HEK293 (cell line): ENCODE results near the gene VGLL4.

Source experiments
- SETDB1 ChIP-seq: IDR thresholded peaks from one replicate; pipeline ENCODE4 v1.6.1; 2017; ENCODE audit warnings: mild to moderate bottlenecking, low read length, moderate library complexity, mixed read lengths; ENCODE audit not compliant: insufficient read length
- ZNF610 ChIP-seq: fragments of 450-650 bp; formaldehyde crosslinking; IDR thresholded peaks from 2 replicates; pipeline ENCODE4 v1.5.1; 2016; ENCODE audit warnings: missing biosample characterization, missing genetic modification characterization, borderline replicate concordance
- TF ChIP-seq, protein P1 (sequence below): fragments of 450-650 bp; formaldehyde crosslinking; IDR thresholded peaks from 2 replicates; pipeline ENCODE4 v1.5.1; 2016; ENCODE audit warnings: missing biosample characterization, missing genetic modification characterization

DNA sequence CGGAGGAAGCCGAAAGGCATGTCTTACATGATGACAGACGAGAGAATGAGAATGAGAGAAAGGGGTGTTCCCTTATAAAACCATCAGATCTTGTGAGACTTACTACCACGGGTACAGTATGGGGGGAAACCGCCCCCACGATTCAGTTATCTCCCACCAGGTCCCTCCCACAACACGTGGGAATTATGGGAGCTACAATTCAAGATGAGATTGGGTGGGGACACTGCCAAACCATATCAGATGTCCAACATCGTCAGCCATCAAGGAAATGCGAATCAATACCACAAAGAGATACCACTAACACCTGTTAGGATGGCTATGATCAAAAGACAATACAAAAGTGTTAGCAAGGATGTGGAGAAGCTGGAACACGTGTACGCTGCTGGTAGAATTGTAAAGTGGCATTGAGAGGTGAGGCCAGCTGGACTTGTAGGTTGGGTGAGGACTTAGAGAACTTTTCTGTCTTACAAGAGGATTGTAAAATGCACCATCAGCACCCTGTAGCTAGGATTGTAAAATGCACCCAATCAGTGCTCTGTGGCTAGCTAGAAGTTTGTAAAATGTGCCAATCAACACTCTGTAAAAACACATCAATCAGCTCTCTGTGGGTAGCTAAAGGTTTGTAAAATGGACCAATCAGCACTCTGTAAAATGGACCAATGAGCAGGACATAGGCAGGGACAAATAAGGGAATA, 37.5 kb downstream of the VGLL4 start:
- TF ChIP-seq, protein P1, sequence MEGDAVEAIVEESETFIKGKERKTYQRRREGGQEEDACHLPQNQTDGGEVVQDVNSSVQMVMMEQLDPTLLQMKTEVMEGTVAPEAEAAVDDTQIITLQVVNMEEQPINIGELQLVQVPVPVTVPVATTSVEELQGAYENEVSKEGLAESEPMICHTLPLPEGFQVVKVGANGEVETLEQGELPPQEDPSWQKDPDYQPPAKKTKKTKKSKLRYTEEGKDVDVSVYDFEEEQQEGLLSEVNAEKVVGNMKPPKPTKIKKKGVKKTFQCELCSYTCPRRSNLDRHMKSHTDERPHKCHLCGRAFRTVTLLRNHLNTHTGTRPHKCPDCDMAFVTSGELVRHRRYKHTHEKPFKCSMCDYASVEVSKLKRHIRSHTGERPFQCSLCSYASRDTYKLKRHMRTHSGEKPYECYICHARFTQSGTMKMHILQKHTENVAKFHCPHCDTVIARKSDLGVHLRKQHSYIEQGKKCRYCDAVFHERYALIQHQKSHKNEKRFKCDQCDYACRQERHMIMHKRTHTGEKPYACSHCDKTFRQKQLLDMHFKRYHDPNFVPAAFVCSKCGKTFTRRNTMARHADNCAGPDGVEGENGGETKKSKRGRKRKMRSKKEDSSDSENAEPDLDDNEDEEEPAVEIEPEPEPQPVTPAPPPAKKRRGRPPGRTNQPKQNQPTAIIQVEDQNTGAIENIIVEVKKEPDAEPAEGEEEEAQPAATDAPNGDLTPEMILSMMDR (tag by site-specific recombination) = no peak
- no peak for TF ChIP-seq ZNF610
- TF ChIP-seq SETDB1 = no peak
